Ureter (tissue), 1 donor: ENCODE results near the gene NFIX. TPM values are rescaled to one million over a fixed set of nuclear protein-coding genes. Genes with fewer than 3 reads are reported as not detected.
A peak's percentile ranks its signal among the peaks of the same experiment; 100 is the strongest.

Experiments used
- DNase-seq: peaks from one replicate; pipeline ENCODE4 v3.0.0-alpha.2; 2020; ENCODE audit warnings: low spot score
- total RNA-seq: library from RNA; stranded (reverse); gene quantifications from one replicate; pipeline ENCODE4 v1.2.4, GENCODE V29; 2023
- donor health status: DM: yes; HTN: yes; CAD: no.

NFIX gene
- total RNA-seq, 1 donor from 2014 or later, result 91.7 TPM

DNA sequence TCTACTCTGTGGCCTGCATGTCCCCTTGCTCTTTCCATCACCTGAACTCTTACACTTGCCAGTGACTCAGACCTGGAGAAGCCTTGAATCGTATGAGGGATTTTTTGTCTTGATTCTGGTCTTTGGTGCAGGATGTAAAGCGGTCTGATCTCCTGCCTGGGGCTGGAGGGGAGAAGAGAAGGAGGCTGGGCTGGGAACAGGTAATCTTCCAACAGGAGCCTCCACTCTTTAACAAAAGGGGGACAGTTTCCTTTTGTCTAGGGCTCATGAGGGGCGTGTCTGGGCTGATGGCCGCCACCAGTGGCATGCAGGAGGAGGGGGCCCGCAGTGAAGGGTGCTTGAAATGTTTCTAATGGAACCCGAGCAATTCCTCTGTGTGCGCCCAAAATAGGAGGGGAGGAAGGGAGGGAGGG is 24.7 kb downstream of the NFIX start:
- DNase-seq, result no peak

GRCh38 chr19:13022111-13022858 is 27.0 kb downstream of the NFIX start:
- no peak for DNase-seq

GRCh38 chr19:13022859-13023636 is 27.8 kb downstream of the NFIX start:
- peak; percentile 89 for DNase-seq

DNA sequence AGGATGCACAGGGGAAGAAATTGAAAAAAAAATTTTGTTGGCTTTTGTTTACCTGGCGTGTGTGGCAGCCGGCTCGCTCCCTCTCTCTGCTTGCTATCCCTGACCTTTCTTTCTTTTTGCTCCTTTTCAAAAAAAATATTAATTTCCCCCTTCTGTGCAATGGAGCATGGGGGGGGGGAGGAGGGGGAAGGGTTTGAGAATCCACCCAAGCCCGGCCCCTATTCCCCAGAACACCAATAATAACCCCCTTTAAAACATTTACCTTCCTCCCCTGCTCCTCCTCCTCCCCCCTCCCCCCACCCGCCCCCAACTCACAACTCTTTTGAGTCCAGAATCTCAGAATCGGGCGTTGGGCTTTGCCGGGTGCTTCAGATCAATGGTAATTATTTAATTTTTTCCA is 28.4 kb downstream of the NFIX start:
- DNase-seq, result no peak

DNA sequence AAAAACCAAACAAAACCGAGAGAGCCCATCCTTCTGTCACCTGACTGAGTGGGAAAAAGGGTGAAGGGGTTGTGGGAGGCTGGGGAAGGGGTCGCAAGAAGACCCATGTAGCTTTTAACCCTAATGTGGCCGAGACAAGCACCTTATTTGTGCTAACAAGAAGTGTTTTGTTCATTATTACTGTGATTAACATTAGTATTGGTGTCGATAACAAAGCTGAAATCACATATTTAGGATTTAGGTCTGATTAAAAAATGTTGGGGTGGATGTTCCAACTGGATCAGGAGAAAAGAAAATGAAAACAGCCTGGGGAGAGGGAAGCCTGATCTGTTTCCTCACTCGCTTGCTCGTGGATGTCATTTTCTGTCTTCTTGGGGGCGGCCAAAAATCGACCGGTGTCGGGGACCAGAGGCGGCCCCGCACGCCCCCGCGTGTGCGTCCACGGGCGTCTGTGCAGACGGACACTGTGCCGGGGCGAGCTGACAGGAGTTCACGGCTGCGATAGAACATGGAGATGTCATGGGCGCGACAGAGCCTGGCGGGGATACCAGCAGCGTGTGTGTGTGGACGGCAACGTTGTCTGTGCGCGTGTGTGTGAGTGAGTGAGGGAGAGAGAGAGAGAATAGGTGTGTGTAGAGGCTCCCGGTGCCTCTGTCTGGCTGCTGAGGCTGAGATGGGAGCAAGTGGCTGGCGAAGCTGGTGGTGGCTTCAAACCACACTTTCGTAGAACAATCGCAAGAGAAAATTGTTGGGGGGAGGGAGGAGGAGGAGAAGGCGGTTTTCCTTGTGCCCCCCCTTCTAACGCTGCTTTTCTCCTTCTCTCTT is 29.1 kb downstream of the NFIX start:
- DNase-seq, result no peak

DNA sequence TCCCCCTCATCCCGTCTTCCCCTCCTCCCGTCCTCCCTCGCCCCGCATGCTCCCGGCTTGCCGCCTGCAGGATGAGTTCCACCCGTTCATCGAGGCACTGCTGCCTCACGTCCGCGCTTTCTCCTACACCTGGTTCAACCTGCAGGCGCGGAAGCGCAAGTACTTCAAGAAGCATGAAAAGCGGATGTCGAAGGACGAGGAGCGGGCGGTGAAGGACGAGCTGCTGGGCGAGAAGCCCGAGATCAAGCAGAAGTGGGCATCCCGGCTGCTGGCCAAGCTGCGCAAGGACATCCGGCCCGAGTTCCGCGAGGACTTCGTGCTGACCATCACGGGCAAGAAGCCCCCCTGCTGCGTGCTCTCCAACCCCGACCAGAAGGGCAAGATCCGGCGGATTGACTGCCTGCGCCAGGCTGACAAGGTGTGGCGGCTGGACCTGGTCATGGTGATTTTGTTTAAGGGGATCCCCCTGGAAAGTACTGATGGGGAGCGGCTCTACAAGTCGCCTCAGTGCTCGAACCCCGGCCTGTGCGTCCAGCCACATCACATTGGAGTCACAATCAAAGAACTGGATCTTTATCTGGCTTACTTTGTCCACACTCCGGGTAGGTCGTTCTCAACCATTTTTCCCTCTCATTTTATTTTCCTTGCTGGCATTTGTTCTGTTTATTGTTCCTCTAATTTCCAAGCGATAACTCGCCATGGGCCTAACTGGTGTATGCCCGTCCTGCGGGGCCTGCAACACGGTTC is 29.8 kb downstream of the NFIX start:
- DNase-seq, result no peak

DNA sequence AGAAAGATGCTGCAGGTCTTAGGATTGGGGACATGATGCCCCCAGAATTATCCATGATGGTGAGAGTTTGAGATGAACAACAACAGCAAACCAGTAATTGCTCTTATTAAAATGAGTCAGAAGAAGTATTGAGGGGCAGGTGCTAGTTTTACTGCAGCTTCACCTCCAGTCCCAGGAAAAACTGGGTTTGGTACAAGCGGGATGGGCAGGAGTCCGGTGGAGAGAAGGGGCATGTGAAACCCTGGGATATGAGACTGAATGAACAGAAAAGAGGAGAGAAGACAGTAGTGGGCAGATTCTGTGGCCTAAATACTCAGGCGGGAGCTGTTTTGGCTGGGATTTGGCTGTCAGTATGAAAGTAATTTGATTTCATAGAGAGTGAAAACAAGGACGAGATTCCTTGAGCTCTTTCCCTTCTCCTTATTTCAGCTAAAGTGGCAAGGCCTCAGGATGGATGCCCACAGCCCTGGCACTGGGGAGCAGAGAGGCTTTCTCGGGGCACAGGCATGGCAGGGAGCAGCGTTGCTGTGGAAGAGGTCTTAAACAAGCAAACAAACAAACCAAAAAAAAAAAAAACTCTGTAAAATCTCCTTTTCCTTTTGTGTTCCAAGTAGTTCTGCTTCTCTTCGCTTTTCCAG is 30.7 kb downstream of the NFIX start:
- no peak for DNase-seq

DNA sequence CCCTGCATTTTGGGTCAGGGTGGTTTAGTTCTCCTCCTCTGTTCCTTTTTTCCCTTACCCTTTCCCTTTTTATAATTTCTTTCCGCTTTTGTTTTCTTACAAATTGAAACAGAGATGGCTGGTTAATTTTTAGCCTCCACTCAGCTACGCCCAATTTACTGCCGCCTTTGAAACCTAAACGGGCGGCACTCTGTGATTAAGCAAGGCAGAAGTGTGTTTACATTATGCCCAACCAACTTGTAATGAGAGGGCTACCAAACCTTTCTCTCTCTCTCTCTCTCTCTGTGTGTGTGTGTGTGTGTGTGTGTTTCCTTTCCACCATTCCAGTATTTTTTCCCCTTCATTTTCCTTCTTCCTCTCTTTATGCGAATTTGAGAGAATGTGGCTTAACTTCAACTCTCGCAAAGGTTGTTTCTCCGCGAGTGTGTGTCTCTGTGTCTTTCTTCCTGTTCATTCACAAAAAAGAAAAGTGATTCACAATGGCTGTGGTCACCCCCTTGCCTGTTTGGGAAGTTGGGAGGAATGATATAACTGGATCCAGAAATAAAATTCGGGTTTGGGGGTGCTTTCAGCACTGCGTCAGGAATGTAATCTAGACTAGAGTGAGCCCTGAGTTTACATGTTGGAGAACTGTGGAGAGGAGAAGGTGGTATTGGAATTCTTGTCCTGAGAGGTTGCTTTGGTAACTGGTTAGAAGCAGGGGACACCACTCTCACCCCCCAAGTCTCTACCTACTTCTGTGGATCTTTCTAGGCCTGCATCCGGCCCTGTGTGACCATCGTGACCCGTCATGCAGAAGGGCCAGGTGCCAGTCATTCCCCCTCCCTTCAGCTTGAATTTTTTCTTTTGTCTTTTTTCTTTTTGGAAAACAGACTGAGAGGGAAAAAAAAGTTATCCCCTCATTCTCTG is 31.4 kb downstream of the NFIX start:
- no peak for DNase-seq

- no peak for DNase-seq
Observed at GRCh38 chr19:13027557-13027956, 32.3 kb downstream of the NFIX start.

- no peak for DNase-seq
Observed at GRCh38 chr19:13028027-13028426, 32.8 kb downstream of the NFIX start.

GRCh38 chr19:13029301-13029880 is 34.1 kb downstream of the NFIX start:
- DNase-seq, result no peak

DNA sequence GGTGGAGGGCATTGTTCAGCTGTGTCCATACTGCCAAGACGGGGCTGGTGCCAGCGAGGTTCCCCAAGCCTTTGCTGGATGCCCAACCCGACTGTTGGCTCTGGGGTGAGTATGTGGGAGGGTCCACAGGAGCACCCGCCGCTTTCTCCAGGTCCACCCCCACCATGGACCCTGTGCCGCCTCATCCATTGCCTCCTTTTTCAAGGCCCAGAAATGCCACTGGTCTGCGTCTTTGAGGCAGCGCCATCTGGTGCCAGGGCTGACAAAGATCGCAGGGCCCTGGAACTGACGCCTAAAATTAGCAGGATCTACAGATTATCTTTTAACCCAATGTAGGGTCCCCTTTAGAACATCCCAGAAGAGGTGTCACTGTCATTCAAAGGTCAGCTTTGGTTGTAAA is 34.6 kb downstream of the NFIX start:
- DNase-seq, result no peak

DNA sequence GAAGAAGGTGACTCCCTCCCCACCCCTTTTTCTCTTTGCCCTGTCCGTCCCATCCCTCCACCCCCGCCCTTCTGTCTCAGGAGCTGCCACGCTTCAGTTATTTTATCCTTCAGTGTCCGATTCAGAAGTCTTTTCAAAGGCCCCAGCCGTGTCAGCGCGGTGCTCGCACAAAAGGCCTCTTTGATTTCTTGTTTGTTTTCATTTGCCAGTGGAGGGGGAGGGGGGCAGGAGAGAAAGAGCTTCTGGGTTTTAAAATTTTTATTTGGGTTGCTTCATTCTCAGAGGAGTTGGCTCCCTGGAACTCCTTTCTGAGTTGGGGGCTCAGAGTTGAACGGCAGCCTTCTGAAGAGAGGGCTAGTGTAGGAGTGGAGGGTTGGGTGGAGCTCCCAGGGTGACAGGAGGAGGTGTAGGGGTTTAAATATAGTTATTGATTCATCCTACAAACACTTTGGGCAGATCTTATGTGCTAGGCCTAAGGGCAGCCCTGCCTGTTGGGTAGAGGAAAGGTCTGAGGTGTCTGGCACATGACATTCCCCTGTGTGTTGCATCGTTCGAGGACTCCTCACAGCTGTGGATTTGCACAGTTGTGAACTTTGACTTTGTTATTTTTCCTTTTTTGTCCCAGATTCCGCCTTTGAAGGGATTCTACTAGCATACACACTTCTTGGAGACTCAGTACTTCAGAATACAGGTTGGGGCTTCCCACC is 36.8 kb downstream of the NFIX start:
- DNase-seq, result no peak

- DNase-seq, result no peak
Observed at GRCh38 chr19:13032837-13033236, 37.6 kb downstream of the NFIX start.

DNA sequence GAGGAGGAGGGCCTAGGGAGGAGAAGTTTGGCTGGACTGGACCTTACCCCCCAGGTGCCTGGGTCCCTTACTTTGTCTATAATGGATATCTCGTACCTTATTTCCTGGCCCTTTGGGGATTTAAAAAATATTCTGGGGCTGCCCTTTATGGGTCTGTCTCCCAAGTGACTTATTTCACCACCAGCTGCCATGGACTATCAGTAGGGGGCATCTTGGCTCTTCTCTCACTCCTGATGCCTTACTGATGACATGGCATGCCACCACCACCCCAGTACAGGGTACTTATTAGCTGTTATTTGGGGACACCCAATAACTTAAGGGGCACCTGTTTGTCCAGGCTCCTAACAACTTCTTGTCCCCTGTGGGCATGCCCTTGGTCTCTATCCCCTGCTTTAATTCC is 38.0 kb downstream of the NFIX start:
- DNase-seq, result no peak

- no peak for DNase-seq
Observed at GRCh38 chr19:13033819-13034611, 38.7 kb downstream of the NFIX start.

DNA sequence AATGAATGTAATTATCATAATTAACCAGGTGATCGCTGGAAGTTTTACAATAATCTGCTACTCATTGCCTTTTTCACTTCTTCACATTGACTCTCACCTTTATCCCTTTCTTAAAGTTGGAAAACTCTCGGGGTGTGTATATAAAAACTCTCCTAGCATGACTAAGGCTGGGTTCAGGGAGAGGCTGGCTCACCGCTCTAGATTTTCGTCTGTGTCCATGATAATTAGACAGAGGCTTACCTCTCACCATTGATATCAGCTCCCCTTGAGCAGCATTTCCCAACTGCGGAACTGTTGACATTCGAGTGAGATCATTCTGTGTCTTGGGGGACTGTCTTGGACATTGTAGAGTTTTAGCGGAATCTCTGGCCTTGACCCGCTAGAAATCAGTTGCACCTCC is 39.4 kb downstream of the NFIX start:
- no peak for DNase-seq

GRCh38 chr19:13035820-13036365 is 40.6 kb downstream of the NFIX start:
- DNase-seq, result no peak
